T-helper 2 cell treated with Interferon-gamma antibody and Interleukin-4, amounts not matched to agents 100 ng/mL and 5 ng/mL, for 36 hours (primary cell): ENCODE data around the gene SIN3B. TPM values are rescaled to one million over a fixed set of nuclear protein-coding genes. Genes with fewer than 3 reads are reported as not detected.
"Not testable (repeated sequence)": the region's sequence is repeated elsewhere in the genome, so short reads cannot be mapped to it uniquely, and the experiment has no call there.

ENCODE experiments used
- intact Hi-C: fragments of 100-400 bp; cut with micrococcal nuclease; formaldehyde crosslinking; loops from one replicate; pipeline ENCODE4 v1.15.1; 2023
- total RNA-seq: library from RNA; stranded (reverse); gene quantifications from 2 replicates; pipeline ENCODE4 v1.2.3, GENCODE V29; 2022

SIN3B gene
- total RNA-seq, 1 donor from 2014 or later: 37.4 TPM

DNA sequence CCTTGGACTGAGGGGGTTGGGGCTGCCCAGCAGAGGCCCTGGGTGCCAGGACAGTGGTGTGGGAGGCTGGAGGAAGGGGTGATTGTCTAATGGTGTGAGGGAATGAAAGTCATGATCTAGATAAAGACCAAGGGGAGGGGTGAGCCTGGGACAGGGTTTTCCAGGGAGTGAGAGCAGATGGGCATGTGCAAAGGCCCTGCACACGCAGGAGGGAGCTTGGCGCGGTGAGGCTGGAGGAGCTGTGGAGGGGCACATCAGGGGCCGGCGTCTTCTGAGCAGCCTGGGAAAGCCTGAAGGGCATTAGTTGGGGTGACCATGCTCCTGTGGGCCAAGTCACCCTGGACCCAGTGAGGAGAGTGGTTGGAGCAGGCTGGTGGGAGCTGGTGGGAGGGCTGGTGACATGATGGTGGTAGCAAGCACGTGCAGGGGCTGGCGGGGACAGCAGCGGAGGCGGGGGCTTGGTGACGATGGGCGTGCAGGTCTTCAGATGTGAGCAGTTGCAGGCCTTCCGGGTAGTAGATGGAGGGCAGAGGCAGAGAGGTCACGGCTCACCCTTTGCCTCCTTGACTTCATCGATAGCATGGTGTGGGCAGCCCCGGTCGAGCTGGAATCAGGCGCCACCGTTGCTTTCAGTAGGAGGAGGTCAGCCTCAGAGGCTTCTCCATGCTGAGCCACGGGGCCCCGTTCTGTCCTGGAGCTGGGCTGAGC is 39.4 kb downstream of the SIN3B start:
- intact Hi-C loops: no loop called here

GRCh38 chr19:16869331-16869972 is 40.3 kb downstream of the SIN3B start:
- intact Hi-C loops: no loop called here

DNA sequence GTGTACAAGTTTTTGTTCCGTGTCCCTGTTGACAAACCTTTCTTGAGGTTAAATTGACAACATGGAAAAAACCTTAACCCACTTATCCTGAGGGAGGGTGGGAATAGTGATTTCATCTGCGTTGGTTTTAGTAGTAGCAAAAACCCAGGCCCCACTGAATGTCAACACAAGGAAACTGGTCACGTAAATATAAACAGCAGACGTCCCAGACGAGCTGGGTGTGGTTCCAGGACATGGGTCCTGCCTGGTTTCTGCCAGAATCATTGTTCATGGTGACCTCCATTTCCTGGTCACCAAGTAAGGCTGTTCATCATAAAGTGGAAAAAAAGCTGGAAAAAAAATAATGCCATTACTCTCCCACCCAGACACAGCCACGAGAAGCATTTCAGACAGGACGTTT is 42.7 kb downstream of the SIN3B start:
- intact Hi-C loops: no loop called here

GRCh38 chr19:16872728-16873127 is 43.5 kb downstream of the SIN3B start:
- intact Hi-C loops: no loop called here

DNA sequence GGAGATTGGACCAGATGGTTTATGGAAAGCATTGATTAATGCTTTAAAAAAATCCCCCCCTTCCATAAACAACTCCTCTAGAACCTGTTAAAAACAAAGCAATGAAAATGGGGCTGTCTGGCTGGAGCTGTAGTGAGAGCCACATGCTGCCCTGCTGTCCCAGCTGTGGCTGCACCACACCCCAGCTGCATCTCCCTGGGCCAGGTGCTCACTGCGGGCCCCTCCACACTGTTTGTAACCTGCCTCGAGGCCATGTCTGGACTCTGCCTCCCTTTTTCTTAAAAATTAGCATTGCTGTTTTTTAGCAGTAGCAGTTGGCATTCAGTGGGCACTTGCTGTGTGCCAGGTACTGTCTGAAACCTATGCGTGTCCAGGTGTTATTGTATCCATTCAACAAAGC is 44.4 kb downstream of the SIN3B start:
- intact Hi-C loops: no loop called here

DNA sequence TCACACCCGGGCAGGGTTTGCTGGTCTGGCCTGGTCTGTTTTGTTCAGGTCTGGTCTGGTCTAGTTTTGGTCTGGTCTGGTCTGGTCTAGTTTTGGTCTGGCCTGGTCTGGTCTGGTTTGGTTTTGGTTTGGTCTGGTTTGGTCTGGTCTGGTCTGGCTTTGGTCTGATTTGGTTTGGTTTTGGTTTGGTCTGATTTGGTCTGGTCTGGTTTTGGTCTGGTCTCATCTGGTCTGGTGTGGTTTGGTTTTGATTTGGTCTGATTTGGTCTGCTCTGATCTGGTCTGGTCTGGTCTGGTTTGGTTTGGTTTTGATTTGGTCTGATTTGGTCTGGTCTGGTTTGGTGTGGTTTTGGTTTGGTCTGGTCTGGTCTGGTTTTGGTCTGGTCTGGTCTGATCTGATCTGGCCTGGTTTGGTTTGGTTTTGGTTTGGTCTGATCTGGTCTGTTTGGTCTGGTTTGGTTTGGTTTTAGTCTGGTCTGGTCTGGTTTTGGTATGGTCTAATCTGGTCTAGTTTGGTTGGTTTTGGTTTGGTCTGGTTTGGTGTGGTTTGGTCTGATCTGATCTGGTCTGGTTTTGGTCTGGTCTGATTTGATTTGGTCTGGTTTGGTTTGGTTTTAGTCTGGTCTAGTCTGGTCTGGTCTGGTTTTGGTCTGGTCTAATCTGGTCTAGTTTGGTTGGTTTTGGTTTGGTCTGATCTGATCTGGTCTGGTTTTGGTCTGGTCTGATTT is 45.2 kb downstream of the SIN3B start:
- intact Hi-C loops: no loop called here

- intact Hi-C loops: not testable (repeated sequence)
These were observed 45.7 kb downstream of the SIN3B start for GRCh38 chr19:16874978-16875299.

DNA sequence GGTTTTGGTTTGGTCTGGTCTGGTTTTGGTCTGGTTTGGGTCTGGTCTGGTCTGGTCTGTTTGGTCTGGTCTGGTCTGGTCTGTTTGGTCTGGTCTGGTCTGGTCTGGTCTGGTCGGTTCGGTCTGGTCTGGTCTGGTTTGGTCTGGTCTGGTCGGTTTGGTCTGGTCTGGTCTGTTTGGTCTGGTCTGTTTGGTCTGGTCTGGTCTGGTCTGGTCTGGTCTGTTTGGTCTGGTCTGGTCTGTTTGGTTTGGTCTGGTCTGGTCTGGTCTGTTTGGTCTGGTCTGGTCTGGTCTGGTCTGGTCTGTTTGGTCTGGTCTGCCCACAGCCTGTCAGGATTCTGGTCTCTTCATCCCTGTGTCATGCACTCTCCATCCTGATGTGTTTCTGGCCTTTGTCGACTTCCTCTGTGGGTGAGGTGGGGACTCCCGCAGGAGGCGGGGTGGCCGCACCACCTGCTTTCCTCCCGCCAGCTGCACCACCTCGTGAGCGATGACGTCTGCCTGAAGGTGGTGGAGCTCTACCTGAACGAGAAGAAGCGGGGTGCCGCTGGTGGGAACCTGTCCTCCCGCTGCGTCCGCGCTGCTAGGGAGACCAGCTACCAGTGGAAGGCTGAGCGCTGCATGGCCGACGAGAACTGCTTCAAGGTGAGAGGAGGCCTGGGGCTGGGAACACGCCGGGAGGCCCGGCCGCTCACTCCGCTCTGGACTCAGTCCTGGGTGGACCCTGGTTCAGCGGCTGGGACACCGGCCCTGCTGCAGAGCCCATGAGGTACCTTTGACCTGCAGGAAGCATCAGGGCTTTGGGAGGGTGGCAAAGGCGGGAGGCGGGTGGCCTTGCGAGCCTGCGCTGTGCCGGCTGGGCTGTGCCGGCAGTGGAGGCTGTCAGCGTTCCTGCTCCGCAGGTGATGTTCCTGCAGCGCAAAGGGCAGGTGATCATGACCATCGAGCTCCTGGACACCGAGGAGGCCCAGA is 46.7 kb downstream of the SIN3B start:
- intact Hi-C loops: no loop called here

DNA sequence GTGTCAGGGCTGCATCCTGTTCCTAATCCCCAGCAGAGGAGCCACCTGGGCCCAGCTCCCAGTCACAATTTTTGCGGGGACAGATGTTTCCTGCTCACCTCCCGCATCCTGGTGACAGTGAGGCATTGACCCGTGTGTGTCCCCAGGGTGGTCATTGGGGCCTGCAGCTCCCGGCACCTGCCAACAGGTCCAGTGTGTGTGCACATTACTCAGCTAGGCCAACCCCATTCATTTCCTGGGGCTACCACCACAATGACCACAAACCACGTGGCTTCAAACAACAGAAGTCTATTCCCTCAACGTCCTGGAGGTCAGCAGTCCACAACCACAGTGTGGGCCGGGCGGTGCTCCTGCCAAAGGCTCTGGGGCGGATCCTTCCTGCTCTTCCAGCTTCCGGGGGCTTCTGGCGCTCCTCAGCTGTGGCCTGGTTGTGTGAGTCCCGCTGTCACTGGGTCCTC is 47.7 kb downstream of the SIN3B start:
- intact Hi-C loops: no loop called here

GRCh38 chr19:16877581-16877980 is 48.4 kb downstream of the SIN3B start:
- intact Hi-C loops: no loop called here

DNA sequence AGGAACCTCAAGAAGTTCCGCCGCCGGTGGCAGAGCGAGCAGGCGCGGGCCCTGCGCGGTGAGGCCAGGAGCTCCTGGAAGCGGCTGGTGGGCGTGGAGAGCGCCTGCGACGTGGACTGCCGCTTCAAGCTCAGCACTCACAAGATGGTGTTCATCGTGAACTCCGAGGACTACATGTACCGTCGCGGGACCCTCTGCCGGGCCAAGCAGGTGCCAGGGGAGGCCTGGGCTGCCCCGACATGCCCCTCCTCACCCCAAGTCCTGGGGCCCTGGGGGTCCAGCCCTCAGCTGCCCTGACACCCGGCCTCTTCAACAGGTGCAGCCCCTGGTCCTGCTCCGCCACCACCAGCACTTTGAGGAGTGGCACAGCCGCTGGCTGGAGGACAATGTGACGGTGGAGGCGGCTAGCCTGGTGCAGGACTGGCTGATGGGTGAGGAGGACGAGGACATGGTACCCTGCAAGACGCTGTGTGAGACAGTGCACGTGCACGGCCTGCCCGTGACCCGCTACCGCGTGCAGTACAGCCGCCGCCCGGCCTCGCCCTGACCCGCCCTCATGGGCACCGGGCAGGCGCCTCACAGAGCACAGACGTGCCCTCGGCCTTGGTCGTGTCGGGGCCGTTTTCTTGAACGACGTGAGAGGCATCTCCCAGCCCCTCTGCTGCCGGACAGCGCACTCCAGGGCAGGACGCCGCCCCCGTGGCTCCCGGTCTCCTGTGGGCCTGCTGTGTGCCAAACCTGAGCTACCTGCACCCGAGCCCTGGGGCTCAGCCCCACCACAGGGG is 49.2 kb downstream of the SIN3B start:
- intact Hi-C loops: no loop called here

- intact Hi-C loops: no loop called here
These were observed 51.8 kb downstream of the SIN3B start for GRCh38 chr19:16880884-16881554.

DNA sequence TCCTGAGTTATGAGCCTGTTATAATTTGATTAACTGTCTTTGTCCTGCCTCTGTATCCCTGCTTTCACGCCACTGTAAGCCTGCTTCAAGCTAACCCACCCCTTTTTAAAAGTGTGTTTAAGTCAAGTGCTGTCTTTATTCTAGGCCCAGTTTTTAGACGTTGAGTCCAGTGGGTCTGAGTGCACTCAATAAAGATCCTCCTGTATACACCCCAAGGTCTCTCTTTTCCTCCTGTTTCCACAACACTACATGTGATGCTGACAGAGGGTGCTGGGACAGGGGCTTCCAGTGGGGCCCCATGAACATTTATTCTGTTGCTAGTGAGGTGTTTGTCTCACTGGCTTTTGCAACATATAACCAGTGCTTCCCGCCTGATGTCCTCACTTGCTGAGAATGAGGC is 52.9 kb downstream of the SIN3B start:
- intact Hi-C loops: no loop called here

DNA sequence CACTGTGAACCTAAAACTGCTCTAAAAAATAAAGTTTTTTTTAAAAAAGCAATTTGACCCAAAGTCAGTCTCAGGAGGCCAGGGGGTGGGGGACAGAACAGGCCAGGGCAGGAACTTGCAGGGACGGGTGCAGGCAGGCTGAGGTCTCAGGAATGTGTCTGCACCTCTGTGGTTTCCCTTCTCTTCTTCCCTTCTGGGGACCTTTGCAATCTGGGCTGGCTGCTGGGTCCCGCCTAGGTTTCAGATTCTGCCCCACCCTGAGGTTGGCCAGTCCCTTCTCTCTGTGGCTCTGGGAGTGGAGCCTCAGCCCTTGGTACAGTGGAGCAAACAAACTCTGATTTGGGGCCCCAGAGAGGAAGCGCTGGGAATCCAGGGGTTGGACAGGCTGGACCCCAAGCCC is 54.3 kb downstream of the SIN3B start:
- intact Hi-C loops: no loop called here

DNA sequence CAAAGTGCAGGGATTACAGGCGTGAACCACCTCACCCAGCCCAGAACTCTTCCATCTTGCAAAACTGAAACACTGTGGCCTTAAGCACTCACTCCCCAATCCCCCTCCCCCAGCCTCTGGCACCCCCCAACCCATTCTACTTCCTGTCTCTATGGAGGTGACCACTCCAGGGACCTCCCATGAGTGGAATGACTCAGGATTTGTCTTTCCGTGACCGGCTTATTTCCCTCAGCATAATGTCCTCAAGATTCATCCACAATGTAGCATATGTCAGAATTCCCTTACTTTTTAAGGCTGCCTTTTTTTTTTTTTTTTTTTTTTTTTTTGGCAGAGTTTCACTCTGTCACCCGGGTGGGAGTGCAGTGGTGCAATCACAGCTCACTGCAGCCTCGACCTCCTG is 56.0 kb downstream of the SIN3B start:
- intact Hi-C loops: no loop called here

GRCh38 chr19:16886305-16886880 is 57.2 kb downstream of the SIN3B start:
- intact Hi-C loops: no loop called here

DNA sequence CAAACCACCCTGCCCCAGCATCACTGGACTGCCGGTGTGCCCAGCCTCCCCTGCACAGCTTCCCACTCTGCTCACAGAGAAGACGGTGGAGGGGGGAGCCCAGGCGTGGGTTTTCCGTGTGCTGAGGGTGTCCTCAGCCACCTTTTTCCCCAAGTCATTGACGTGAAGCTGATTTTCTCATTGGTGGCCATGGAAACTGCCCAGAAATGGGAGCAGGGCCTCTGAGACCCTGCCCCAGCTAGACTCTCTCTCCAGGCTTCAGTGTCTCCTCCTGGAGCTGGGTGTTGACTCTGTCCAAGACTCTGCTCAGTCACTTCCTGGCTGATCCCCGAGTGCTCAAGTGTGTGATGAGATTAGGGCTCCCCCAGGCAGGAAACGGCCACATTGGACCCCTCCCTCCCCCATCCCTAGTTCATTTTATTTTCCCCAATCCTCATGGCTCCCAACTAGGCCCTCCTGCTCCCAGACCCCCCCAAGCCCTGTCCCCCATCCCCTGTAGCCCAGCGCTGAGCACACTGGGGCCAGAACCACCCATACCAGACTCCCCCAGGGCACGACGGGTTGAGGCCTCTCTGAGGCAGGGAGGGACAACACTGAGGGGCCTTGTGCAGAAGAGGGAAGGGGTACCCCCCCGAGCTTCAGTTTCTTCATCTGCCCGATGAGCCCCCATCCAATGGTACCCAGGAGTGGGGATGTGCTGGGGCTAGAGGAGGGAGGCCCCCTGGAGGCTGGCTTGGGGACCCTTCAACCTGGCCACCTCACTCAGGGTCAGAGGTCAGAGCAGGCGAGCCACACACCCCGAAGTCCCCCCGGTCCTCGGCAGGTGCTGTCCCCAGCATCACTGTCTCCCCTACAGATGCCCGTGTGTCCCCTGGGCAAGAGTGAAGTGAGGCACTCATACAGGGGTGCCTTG is 58.4 kb downstream of the SIN3B start:
- intact Hi-C loops: no loop called here

GRCh38 chr19:16888629-16889365 is 59.6 kb downstream of the SIN3B start, which contains the start of gene F2RL3:
Gene F2RL3, plus strand, starts transcription at chr19:16888999. Its CDS starts 191 bp downstream, at chr19:16889190.
- intact Hi-C loops: no loop called here
